HG02840 (cell line): ENCODE results near the gene PCDHGC3.

Experiments used
- ATAC-seq: cut with Tn5 transposase; IDR thresholded peaks from one replicate; pipeline ENCODE4 v1.9.1; 2021; ENCODE audit warnings: mild to moderate bottlenecking, moderate library complexity, moderate number of reproducible peaks; ENCODE audit not compliant: unreplicated experiment, low FRiP score

PCDHGC3 gene

DNA sequence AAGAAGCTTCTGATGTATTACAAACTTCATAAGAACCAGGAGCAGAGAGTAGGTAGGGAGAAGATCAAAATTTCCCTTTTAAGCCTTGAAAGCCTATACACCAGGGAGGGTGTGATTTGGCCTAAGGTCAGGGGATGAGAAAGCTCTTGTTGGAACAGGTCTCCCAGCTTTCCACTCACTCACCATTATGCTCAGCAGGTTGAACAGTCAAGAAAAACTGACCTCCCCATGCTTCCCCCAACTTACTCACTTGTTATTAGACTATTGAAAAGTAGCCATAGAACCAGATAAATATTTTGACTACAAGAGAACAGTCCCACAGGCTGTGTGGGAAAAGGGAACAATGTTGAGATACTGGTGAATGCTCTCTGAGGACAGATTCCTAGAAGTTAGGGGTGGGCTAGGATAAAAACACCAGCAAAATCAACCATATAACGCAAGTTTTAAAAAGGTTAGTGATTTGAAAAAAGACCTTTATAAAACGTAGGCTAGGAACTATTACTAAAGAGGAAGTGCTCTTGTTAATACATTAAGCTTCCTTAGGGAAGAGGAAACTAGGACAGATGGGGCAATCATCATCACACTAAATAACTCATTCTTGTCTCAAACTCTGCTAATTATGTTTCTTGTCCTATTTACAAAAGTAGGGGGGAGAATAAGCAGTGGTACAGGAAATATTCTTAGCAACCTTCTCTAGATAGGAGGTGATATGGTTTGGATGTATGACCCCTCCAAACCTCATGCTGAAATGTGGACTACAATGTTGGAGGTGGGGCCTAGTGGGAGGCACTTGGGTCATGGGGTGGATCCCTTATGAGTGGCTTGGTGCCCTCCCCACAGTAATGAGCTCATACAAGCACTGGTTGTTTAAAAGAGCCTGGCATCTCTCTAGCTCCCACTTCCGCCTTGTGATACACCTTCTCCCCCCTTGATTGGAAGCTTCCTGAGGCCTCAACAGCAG lies 44.1 kb downstream of the PCDHGC3 start:
- ATAC-seq = no peak

- ATAC-seq = no peak
Observed at GRCh38 chr5:141521244-141521781, 45.5 kb downstream of the PCDHGC3 start.

- ATAC-seq = no peak
Observed at GRCh38 chr5:141522301-141522700, 46.5 kb downstream of the PCDHGC3 start.

GRCh38 chr5:141523991-141524390 lies 48.2 kb downstream of the PCDHGC3 start:
- no peak for ATAC-seq

DNA sequence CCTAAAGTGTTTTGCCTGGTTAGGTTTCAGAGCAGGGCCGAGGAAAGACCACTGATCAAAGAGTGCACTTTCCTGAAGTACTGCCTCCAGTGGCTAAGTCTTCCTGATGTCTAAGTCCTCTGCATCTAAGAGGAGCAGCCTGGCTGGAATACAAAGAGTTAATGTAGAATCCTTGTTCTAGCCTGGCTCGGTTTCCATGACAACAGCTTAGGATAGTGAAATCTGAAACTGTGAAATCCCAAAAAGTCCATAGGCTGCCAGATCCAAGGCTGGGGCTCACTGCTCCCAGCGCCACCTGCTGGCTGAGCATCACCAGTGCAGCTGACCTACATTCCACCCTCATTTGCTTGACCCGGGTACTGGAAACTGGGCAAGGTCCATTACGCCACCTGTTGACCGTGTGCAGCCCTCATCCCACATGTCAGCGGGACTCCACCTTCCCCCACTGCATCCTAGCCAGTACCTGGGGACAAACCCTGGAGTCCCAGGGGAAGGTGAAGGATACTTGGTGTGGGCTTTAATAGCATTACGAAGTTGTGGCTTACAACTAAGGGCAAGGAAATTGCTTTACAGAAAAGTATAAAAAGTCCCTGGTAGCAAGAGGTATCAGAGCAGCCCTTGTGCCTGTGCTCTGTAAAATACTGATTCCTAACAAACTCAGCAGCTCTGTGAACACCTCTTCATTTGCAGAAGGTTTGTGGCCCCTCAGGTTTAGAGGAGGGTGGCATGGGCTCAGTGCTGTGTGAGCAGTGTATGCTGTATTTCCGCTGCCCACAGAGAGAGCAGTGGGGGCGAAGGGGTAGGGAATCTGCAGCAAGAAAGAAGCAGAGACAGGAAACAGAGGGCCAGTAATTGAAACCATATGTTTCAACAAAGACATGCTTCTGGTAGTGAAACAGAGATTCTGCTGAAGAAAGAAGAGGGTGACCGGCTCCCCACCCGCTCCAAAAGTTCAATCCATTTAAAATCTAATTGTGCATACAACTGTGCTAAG lies 49.1 kb downstream of the PCDHGC3 start:
- ATAC-seq = peak; percentile 67

DNA sequence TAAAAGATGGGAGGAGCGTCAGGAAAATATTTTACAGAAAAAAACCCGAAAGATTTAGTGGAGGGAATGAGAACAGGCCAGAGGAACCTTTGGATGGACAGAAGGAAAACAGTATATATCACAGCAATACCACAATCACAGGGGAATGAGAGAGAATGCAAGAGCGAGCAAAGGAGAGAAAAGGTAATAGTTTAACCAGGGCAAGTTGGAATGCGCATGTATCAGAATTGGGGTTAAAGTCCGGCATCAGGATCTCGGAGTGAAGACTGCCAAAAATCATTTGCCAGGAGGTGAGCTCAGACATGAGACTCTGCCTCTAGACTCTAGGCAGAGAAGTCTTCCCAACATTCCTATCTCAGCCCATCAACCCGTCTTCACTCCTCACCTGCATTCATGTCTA lies 49.9 kb downstream of the PCDHGC3 start:
- no peak for ATAC-seq

DNA sequence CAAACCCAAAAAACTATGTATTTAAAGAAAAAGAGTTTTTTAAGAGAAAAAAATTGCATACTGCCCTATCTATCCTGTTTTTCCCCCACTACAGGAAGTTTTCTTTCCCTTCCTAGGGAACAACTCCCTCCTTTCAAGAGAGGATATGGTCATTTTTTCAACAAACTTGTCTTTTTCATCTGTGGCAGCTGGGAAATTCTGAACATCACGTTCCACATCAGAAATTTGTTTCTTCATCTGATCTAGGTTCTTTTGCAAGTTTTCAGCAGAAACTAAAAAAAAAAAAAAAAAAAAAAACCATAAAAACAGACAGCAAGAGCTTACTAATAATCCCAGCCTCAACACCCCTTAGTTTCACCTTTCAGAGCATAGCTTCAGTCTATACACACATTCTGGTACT lies 51.7 kb downstream of the PCDHGC3 start:
- ATAC-seq = no peak
